Sciatic nerve (tissue), 2 donors: ENCODE measurements around the gene AGL. TPM values are rescaled to one million over a fixed set of nuclear protein-coding genes. Genes with fewer than 3 reads are reported as not detected.
"Not testable (repeated sequence)": the region's sequence is repeated elsewhere in the genome, so short reads cannot be mapped to it uniquely, and the experiment has no call there.

Experiments used
- ATAC-seq: fragments of 200-7000 bp; cut with Tn5 transposase; one replicate; pipeline ENCODE4 v1.9.1; 2020; ENCODE audit warnings: mild to moderate bottlenecking, moderate library complexity
- DNase-seq: peaks from one replicate; pipeline ENCODE4 v3.0.0-alpha.2; 2020; ENCODE audit warnings: low spot score
- intact Hi-C: fragments of 100-400 bp; cut with DNase I; formaldehyde crosslinking; loops from one replicate; pipeline ENCODE4 v1.14.2; 2022
- total RNA-seq: library from RNA; stranded (reverse); fragmentation: NEBNext Ultra II Directional; extraction: Animal tissue kit (Norgen Biotek cat#: 25700); gene quantifications from one replicate; pipeline ENCODE4 v1.2.1, GENCODE V29; 2021
- donor health status: DM: no; HTN: no; CAD: no.
- donor health status: DM: no; HTN: no; CAD: no.

Gene AGL
- 16.9 TPM for total RNA-seq

DNA sequence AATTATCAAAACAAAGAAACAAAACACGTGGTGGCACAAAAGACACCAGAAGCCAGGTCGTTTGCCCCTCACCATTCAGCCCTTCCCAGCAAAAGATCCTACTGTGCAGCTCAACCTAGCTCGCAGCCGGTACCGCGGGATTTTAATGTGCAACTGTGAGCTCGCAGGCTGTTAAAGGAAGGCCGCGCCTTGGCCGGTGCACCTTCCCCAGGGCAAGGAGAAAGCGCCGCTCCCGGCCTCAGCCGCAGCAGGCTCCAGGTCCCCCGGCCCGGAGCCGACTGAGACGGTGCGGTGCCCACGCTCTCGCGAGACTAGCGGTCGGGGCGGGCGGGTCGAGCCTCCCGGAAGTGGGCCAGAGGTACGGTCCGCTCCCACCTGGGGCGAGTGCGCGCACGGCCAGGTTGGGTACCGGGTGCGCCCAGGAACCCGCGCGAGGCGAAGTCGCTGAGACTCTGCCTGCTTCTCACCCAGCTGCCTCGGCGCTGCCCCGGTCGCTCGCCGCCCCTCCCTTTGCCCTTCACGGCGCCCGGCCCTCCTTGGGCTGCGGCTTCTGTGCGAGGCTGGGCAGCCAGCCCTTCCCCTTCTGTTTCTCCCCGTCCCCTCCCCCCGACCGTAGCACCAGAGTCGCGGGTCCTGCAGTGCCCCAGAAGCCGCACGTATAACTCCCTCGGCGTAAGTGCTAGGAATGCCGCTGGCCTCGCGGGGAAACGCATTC, at the start of gene AGL:
Gene AGL (plus strand): TSS at position 618 of the 715 bp plus-strand sequence. CDS start 682 bp downstream, outside the sequence.
- DNase-seq (peak; percentile 91), ATAC-seq (peak; percentile 96)
- intact Hi-C loops: no loop called here

DNA sequence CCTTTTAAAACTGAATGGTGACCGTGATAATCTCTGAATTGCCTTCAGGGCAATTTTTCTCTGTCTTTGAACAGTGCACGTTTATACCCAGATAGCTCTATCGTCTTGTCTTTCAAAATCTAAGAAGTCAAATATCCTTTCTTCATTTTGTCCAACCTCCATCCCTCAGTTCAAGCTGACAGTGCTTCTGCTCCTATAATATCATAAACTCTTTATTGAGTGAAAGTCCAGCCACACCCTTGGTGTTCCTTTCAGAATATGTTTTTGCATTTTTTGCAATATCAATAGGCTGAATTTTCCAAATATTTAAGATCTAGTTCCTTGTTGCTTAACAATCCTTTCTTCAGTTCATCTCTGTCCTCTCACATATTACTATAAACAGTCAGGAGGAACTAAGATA, 48.6 kb upstream of the AGL start:
- DNase-seq (no peak), ATAC-seq (no peak)
- intact Hi-C loops: no loop called here

DNA sequence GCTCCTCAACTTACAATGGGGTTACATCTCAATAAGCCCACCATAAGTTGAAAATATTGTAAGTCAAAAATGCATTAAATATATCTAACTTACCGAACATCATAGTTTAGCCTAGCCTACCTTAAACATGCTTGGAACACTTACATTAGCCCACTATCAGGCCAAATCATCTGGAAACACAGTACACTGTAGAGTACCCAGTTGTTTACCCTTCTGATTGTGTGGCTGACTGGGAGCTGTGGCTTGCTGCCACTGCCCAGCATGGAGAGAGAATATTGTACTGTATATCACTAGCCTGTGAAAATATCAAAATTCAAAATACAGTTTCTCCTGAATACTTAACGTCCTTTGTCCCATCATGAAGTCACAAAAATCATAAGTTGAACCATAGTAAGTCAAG, 43.3 kb upstream of the AGL start:
- no peak for DNase-seq
- intact Hi-C loops: no loop called here
- no peak for ATAC-seq

DNA sequence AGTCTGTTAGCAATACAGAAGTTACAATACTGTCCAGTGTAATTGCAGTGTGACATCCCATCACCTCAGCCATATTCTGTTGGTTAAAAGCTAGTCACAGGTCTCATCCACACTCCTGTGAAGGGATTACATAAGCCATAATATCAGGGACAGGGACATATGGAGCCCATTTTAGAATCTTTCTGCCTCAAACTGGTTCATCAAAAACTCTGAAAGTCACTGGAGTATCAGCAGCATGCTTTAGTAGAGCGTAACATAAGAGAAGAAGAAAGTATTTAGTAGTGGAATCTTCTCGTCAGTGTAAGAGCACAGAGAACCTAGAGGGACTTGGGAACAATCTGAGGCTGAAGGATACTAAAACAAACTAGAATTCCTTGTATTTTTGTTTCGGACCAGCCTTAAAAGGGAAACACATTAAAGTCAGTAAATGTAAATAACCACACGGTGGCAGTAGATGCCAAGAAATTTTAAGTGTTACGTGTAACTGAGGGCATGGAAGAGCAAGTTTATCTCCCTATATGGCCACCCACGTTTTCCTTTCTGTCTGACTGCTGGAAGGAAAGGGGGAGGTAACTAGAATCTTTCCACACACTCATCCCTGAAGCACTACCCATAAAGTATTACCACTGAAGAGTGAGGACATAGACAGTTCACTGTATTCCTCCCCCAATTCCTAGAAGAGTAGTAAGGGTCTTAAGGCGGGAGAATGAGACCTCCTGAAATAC, 41.6 kb upstream of the AGL start:
- intact Hi-C loops: no loop called here
- ATAC-seq (peak; percentile 92), DNase-seq (no peak)

DNA sequence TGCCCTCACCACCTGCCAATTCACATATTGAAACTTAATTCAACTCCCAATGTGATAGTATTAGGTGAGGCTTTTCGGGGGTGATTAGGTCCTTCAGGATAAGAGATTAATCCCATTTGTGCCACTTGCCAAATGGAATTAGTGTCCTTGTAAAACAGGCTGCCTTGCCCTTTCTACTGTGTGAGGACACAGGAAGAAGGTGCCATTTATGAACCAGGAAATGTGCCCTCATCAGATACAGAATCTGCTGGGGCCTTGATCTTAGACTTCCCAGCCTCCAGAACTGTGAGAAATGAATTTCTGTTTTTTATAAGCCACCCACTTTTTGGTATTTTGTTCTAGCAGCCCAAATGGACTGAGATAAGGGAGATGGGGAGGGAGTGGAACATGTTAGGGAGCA, 39.1 kb upstream of the AGL start:
- DNase-seq (no peak), ATAC-seq (no peak)
- intact Hi-C loops: no loop called here

DNA sequence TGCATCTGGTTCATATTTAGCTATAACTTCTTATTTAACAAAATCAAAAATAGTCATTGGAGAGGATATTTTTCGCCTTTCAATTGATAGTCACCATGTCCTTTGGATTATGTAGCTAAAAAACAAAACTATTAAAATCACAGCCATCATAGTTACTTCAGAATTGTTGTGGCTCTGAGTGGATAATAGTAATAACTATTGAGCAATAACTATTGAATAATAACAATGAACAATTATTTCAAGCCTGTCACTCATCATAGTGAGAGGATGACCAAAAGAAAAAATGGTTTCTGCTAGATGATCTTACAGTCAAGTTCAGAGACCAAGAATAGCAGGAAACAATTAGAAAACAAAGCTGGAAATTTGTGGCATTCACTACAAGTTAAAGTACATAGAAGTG, 38.4 kb upstream of the AGL start:
- intact Hi-C loops: no loop called here
- ATAC-seq (no peak), DNase-seq (no peak)

DNA sequence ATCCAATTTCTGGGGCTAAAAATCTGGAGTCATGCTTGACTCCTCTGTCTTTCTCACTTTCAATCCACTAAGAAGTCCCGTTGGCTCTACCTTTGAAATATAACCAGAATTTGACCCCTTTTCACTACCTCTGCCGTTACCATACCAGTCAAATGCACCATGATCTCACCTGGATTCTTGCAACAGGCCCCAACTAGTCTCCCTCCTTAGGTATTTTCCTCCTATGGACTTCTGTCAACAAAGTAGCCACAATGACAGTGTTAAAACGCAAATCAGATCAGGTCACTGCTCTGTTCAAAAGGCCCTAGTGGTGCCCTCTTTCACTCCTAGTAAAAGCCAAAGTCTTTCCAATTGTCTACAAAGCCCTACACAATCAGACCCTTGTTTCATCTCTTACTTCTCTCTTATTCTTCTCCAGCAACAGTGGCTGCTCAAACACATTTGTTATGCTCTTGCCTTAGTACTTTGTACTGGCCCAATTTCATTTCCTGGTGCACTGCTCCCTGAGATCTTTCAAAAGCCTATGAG, 35.7 kb upstream of the AGL start:
- intact Hi-C loops: no loop called here
- ATAC-seq: no peak

DNA sequence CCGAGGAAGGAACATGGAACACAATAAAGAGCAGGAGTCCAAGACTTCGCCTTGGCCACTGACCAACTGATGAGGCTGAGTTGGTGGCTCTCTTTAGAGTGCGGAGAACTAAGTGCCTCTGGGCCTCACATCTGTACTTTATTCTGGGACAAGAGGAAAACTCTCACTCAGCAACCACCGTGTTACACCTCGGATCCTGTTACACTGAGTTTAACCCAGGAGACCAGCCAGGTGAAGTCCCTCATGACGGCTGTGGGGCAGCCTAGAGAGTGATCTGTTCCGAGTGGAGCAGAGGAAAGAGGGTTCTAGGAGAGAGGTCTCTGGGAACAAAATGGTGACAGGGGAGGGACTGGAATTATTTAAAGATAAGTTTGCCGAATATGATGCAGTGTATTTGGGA, 33.5 kb upstream of the AGL start:
- ATAC-seq (no peak), DNase-seq (no peak)
- intact Hi-C loops: no loop called here

More for the DNA sequence above, 35.7 kb upstream of the AGL start:
- DNase-seq: no peak

DNA sequence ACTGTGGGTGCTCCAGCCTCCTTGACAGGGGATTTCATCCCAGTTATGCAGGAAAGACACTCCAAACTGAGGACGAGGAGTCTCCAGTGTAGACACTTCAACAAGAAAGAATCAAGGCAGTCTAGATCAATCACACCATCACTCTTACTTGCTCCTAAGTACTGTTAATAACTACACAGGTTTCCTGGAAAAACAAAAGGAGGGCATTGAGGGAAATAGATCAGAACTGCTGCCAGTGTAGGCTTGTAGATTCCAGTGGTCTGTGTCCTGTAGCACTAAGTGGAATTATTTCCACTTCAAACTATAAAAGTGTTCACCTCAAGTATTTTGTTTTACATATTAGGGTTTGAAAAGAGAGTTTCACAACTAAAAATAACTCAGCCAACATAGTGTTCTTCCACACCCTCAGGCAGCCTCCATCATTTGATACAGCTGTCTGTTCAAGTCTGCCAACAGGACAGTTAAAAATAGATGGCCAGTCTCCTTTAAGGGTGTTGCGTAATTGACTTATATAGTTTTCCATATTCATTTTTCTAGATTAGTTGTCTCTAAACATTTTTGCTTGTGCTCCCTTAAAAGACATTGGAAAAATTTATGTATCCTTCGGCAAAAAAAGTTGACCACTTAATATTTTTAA, 32.0 kb upstream of the AGL start:
- intact Hi-C loops: no loop called here
- no peak for DNase-seq
- ATAC-seq: no peak

DNA sequence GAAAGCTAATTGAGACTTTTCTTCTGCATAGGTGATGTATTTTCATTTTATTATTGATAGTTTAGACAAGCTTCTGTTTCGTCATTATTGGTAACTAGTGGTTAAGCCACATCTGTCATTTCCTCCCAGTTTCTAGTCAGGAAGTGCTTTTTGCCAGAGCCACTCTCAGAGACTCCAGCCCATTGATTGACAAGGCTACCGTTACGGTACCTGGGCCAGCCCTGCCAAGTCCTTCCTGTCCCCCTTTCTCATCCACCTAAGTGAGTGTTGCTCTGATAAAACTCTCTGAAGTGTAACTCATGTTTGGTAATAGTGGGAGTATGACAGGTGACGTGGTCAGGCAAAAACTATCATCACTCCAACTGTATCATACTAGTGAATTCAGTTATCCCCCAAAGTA, 29.6 kb upstream of the AGL start:
- DNase-seq (no peak), ATAC-seq (no peak)
- intact Hi-C loops: no loop called here

DNA sequence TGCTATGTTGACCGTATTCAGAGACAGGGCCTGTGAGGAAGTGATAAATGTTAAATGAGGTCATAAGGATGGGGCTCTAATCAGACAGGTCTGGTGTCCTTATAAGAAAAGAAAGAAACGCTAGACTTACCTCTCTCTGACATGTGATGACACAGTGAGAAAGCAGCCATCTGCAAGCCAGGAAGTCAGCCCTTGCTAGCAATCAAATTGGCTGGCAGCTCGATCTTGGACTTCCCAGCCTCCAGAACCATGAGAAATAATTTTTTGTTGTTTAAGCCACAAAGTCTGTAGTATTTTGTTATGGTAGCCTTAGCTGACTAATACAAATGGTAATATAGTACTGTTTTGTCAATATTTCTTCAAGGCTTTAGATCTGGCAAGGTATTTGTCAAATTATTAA, 25.1 kb upstream of the AGL start:
- ATAC-seq: no peak
- intact Hi-C loops: no loop called here

DNA sequence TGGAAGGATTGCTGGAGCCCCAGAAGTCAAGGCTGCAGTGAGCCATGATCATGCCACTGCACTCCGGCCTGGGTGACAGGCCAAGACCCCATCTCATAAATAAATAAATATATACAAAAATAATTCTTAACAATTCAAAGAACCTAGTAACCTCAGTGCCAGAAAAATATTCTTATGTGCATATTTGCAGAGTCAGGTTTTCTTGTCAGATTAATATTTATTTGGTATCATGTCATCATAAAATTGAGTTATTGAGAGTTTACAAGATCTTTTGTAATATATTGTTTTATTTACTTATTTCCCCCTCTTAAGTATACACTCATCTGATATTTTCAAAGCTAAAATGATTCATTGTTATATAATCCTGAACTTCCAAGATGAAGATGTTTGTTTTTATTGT, 24.5 kb upstream of the AGL start:
- no peak for DNase-seq
- intact Hi-C loops: no loop called here
- no peak for ATAC-seq

More for the DNA sequence above, 25.1 kb upstream of the AGL start:
- DNase-seq: no peak

DNA sequence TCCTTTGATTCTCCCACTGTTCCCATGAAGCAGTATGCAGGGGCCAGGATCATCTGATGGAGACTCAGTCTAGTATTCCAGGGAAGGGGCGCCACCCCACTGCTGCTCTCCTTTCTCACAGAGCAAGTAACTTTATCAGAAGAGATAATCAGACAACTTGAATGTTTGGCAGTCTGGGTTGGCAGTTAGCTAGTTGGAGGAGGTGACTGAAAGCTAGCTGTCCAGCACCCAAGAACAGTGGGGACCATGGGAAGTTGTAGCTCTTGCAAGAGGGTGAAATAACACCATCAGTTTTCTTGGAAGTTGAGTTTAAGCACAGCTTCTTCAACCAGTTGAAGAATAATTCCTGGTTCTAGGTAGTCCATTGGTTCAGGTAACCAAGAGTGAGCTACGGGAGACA, 22.2 kb upstream of the AGL start:
- ATAC-seq (no peak), DNase-seq (no peak)
- intact Hi-C loops: no loop called here

DNA sequence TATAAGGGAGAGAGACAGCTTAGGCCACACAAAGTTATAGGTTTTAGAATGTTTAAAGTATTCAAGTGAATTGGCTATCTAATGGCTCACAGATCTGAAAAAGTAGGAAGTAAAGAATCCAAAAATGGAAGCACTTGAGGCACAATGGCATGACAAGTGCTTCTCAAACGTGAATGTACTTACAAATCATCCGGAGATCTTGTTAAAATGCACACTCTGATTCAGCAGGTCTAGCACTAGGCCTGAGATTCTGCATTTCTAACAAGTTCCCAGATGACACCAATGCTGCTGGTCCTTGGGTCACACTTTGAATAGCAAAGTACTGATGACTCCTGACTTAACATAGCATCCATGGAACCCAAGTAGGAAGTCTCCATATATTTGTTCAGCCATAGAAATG, 20.9 kb upstream of the AGL start:
- ATAC-seq: no peak
- no peak for DNase-seq
- intact Hi-C loops: no loop called here

DNA sequence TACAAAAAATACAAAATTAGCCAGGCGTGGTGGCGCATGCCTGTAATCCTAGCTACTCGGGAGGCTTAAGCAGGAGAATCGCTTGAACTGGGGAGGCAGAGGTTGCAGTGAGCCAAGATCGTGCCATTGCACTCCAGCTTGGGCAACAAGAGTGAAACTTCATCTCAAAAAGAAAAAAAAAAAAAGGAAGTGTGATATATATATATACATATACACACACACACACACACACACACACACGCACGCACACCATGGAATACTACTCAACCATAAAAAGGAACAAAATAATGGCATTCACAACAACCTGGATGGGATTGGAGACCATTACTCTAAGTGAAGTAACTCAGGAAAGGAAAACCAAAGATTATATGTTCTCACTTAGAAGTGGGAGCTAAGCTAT, 16.2 kb upstream of the AGL start:
- ATAC-seq, intact Hi-C loops, DNase-seq: not testable (repeated sequence)

DNA sequence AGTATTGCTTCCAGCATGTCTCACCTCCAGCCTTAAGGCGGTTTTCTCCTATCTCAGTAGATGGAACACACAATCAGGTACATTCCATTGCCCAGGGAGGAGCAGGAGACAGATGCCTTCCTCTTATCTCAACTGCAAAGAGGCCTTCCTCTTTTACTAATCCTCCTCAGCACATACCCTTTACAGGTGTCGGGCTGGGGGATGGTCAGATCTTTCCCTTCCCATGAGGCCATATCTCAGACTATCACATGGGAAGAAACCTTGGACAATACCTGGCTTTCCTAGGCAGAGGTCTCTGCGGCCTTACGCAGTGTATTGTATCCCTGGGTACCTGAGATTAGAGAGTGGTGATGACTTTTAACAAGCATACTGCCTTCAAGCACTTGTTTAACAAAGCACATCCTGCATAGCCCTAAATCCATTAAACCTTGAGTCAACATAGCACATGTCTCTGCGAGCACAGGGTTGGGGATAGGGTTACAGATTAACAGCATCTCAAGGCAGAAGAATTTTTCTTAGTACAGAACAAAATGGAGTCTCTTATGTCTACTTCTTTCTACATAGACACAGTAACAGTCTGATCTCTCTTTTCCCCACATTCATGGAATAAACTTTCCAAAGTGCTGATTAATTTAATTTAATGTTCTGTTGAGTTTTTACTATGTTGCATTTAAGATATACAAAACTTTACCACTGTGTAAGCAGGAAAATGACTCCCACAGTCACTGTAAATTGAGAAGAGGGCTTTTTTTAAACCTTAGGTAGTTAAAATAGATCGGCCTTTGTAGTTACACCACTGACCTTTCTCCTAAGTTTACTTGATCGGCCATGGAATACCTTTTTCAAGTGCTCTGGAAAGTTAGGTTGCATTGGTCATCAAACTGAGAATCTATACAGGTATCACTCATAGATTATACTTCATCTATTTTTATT, 13.7 kb upstream of the AGL start:
- ATAC-seq: not testable (repeated sequence)

DNA sequence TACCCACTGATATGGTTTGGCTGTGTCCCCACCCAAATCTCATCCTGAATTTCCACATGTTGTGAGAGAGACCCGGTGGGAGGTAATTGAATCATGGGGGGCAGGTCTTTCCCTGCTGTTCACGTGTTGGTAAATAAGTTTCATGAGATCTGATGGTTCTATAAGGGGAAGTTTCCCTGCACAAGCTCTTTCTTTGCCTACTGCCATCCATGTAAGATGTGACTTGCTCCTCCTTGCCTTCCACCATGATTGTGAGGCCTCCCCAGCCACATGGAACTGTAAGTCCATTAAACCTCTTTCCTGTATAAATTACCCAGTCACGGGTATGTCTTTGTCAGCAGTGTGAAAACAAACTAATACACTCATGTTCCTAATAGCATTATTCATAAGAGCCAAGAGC, 9.8 kb upstream of the AGL start:
- DNase-seq, intact Hi-C loops: not testable (repeated sequence)

More for the DNA sequence above, 13.7 kb upstream of the AGL start:
- intact Hi-C loops, DNase-seq: not testable (repeated sequence)

DNA sequence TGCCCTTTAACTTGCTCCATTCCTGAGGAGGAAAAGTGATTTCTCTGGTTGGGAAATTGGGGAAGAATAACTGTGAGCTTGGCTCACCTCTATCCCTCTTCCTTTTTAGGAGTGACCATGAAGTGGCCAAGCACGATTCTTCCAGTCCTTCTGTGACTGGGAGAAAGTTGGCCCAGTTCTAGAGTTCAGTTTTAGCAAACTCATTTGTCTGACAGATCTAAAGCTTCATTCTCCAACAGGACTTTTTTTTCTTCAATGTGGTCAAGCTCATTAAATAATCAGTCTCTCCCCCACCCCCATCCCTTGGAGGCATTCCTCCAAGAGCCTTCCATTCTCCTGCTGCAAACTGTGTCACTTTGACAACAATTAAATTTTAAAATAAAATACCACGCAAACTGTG, 6.4 kb upstream of the AGL start:
- ATAC-seq (peak; percentile 70), DNase-seq (no peak)
- intact Hi-C loops: no loop called here

More for the DNA sequence above, 9.8 kb upstream of the AGL start:
- ATAC-seq: not testable (repeated sequence)

DNA sequence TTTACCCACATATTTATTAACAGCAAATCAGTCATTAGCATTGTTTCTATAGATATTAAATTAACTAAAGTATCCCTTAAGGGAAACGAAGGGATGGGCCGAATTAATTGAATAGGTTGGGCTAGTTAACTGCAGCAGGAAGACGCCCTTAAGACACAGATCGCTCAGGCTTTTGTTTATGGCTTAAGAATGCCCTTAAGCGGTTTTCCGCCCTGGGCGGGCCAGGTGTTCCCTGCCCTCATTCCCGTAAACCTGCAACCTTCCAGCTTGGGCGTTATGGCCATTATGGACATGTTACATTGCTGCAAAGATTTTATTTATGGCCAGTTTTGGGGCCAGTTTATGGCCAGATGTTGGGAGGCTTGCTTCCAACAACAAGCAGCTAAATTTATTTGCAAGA, 5.0 kb upstream of the AGL start:
- intact Hi-C loops, ATAC-seq, DNase-seq: not testable (repeated sequence)
